ENCODE results near the gene CPNE4. TPM values are rescaled to one million over a fixed set of nuclear protein-coding genes. Genes with fewer than 3 reads are reported as not detected.

The CPNE4 gene
- total RNA-seq, 1 donor from 2014 or later: not detected

DNA sequence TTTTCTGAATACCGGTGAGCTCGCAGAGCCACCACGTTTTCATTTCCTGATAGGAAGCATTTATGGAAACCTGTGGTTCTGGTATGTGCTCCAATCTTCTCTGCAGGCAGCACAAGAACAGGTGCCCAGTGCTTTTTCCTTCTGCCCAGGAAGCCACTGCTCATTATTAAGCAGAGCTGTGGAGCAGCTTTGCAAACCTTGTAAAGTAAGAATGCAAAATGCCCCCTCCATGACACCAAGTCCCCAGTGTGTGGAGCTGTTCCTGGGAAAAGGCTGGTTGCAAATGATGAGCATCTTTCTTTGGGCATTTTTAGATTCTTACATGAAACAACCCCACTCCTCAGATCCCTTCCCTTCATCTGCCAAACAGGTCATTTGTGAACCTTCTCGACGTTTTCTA lies 466.4 kb downstream of the CPNE4 start:
- DNase-seq: no peak

DNA sequence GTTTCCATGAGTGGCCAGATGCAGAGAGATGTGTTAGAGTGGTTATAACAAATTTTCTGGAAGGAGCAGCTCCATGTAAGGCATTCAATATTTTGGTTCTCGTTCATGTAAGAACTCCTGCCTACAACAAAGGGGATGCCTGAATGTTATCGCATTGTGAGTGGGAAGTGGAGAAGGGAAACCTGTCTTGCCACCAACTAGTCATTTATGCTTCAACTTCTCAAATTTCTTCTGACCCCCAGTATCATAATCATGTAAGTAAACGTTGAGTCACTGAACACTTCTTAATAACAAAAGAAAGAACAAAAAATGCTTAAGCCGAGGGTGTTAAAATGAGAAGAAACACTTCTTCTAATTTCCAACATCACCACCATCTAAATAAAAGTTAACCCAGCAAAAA lies 470.0 kb downstream of the CPNE4 start:
- no peak for DNase-seq

DNA sequence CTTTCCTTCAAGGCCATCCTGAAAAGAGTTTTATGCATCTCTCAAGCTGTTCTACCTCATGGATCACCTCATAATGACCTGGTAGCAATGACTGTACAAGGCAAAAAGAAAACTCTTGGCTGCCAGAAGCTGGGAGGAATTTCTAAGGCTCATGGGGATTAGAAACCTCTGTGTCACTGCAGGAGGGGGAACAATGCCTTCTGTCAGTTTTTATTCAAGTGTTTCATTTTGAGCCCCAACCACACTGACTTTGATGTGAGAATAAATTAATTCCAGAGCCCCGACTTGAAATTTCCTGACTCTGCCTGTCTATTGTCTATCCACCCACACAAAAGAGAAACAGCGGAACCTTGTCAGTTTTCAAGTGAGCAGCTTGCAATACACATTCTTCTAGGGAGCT lies 473.3 kb downstream of the CPNE4 start:
- peak; percentile 37 for DNase-seq

DNA sequence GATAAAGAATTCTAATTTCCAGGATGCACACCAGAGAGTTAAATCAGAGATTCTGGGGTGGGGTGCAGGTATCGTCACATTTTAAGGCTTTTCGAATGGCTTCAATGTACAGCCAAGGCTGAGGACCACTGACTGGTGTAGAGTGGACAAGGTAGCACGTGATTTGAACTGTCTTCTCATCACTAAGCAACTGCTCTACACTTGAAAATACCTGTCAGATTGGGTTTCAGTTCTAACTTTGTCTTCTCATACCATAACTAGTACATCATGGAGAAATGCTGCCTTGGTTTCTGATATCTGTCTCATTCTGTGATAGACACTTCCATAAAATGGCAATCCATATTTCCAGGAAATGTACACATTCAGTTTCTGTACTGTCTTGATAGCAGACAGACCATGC lies 474.0 kb downstream of the CPNE4 start:
- DNase-seq: no peak

DNA sequence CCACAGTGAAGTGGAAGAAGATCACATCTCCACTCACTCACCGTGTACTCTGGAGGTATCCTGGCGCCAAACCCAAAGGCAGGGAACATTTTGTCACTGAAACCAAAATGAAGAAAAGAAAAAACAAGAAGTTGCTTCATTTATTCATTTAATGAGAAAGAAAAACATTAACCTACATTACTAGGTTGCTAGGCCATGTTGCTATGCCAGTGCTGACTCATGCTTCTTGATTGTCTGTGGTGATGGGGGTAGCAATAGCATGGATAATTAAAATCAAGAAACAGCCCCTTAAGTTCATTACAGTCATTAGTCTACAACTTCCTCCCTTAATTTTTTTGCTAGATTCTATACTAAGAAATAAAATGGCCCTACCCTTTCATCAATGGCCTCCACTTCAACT lies 479.4 kb downstream of the CPNE4 start:
- no peak for DNase-seq

DNA sequence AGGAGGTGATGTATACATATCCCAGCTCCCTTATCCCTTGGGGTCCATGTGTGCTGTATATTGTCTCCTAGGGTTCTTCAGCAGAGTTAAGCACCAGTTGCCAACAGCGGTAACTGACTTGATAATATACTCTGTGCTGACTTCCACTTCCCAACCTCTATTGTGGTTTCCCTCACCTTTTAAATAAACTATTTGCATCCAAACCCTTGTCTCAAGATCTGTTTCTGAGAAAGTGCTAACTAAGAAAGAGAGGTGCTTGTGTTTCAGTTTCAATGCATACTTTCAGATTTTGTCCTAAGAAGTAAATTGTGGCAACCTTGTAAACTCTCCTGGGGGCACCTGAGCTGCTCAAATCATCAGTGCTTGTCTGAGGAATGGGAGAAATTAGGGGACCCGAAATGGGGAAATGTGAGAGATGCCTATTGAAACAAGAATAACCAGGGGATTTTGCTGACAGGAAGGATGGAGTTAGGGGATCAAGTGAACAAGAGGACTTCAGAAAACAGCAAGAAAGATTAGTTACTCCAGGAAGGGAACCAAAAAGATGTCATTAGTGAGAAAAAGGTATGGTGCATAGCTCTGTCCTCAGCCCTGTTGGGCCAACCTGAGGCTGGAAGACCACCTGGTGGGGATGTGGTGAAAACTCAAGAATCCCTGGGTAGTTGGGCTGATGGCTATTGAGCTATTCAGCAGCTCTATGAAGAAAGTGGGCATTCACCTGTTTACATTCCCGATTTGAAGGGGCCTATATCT lies 481.1 kb downstream of the CPNE4 start:
- DNase-seq: no peak

DNA sequence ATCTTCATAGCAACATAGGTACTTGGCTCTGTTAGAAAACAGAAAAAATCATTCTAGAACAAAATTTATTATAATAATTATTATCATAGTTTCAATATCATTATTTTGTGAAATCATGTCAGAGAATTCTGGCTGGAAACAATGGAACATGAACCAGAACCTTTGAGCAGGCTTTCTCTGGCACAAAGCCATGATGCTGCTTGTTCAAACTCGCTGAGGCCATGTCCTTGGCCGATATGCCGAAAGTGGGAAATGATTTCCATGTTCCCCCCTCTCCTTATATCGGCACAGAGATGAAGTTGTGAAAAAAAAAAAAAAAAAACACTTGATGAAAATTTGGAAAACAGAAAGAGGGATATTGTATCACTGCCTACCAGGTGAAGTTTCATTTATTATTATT lies 483.1 kb downstream of the CPNE4 start:
- DNase-seq: no peak

DNA sequence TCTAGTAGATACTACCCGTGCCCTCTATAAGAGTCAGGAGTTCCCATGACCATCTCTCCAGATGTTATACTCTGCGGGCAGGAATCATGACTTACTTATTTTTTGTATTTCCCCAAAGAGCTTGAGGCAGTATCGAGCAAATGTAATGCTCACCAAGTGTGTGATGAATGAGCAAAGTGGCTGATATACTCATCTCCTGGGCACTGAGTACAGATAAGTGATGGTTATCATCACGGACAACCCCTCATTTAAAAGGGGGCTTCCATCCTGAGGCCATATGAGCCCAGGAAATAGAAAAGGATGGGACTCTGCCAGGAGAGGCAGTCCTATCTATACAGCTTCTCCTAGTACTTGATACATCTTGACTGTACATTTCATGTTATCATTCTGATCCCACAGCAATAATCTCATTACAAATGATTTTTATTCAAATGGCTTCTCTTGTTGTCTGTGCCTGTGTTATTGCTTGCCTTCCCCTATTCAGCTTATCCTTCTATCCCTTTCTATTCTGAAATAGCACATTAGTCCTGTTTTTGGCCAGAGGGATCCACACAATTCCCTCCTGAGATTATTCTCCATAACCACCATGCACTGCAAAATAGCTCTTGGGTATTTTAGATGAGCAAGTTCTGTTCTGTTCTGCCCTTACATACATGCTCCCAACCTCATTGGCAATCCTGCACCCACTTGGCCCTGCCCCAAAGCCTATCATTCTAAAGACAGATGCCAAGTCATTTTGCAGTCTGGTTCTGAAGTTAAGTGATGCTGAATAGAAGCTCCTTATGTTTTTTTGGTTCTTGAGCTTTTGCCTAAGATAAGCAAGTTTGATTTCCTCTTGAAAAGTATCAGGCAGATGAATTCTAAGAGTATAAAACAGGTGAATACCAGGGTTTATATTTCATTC lies 484.0 kb downstream of the CPNE4 start:
- no peak for DNase-seq

DNA sequence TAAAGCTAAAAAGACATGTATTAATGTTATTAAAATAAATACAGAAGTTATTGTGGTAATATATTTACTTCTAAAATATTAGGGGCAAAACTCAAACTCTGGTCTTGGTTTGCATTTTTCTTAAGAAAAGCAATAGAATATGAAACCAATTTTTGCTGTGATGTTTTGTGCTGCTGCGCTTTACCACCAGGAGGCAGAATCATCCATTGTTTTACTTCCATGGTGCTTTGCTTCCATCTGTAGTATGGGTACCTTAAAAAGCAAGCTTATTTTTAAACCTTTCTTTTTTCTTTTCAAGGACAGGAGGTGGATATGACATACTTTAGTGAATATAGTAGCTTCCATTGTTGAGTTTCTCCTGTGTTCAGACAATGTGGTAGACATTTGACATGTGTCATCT lies 485.5 kb downstream of the CPNE4 start:
- peak; percentile 7 for DNase-seq

DNA sequence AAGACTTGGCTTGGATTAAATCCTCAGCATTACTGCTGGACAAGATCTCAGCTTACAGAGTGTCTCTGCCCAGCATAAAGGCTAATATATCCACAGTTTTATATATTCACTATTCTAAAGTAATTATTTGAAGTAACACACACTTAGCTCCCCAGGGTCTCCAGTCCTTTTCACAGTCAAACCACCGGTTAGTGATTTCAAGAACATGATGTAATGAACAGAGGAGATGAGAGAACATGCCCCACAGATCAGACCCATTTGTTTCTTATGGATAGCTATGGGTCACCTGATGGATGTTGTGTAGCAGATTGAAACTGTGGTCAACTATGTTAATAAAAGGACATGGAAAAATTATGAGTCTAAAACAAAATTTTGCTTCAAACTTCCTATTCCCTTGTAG lies 487.2 kb downstream of the CPNE4 start:
- no peak for DNase-seq

DNA sequence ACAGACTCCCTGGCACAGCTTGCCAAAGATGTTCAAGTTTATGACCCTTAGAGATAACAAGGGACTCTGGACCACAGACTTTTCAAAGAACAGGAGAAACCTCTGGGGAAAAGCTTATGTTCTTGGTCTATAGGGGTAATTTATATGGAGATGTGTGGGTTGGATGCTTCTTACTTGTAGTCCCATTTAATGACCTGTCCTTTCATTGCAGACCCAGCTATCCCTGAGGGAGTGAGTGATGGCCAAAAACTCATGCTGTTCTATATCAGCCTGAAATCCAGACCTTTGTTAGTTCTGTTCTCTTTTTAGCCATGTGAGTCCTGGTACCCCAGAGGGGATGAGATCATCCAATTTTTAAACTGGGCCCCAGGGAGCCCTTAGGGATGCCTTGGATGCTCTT lies 488.4 kb downstream of the CPNE4 start:
- DNase-seq: no peak

DNA sequence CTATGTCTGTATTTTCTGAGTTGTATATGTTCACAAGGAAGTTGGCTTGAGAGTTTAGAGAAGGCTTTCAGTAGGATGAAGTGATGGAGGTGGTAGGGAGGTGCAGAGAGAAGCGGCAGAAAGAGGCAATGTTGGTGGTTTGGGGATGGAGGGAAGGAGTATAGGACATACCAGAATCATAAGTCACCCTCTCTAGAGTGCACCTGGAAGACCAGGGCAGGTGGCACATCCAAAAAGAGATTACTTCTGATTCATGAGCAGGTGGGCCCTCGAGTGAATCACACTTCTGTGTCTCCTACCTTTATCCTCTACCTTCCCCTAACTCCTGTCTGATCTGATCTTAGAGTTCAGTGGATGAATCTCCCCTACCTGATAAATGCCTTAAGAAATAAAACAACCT lies 490.3 kb downstream of the CPNE4 start:
- no peak for DNase-seq

DNA sequence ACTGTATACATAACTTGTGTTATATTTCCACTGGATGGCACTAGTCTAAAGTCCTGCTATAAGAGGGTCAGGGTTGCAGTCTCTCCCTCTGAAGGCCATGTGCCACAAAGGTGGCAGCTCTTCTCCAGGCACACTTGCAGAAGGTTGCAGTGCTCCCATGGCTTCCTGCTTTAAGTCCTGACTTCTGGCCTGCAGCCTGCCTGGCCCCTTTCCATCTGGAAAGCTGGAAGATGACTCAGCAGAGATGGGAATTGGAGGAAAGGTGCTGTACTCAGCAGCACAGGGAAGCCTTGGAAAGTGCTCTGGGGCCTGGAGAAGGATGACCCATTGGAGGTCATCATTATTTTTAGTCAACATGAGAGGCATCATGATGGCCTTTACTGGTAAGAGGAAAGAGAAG lies 491.1 kb downstream of the CPNE4 start:
- peak; percentile 78 for DNase-seq

DNA sequence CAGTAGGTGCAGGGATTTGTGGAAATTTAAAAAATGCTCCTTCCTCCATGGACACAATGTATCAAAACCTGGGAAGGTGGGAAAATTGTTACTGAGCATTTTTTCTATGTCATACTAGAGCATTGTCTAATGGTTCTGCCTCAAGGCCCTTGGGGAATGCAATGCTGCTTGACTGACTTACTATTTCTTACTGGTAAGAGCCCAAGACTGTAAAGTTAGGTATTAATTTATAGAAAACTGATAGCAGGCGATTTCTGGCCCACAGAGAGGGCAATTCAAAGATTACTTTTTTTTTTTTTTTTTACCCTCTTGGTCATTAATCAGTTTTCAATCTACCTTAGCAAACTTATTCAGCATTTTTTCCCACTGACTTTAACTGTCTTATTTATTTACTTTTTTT lies 493.5 kb downstream of the CPNE4 start:
- DNase-seq: no peak

DNA sequence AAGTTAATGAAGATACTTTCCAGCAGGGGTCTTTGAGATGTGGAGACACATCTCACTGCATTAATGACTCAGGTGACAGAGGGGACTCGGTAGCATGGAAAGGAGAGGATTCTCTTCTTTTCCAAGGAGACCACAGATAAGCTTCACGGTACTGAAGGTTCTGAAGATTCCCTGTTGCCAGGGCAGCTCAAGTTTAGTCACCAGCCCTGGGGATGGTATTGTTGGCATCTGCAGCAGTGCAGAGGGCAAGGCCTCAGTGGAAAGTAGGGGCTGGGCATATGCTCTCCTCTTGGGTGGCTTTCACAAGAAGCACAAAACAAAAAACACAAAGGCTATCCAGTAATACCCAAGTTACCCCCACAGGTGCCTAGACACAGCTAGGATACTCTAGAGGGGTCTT lies 494.0 kb downstream of the CPNE4 start:
- no peak for DNase-seq

DNA sequence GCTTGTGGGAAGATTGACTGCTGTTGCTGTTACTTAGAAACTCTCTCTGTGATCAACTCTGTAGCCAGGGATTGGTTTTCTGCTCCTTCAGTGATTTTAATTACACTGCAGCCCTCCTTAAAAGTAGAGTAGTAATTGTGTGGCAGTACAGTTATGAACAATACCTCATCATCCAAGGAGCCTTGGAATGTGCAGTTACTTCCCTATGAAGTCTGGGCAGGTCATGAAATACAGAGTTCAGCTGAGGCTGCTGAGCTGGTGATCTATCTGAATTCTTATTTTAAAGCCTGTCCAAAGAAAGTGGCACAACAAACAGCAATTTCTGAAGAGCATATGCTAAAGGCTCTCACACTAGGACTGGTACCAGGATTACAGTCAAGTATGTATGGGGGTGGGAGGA lies 494.7 kb downstream of the CPNE4 start:
- DNase-seq: no peak

DNA sequence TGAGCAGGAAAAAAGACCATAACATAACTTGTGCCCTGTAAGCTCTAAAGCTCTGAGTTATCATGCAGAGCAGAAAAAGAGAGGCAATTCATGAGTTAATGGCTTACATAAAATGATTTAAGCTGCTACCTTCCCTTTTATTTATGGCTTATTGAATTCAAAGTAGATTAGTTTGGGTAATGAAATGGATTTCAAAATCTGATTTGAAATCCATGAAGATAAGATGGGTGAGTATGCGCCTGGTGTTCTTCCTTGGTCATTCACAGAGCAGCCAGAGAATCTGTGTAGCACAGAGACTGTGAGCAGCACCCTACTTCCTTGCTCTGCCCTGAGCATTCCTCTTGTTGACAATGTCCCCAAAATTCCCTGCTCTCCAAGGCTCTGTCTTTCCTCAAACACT lies 495.8 kb downstream of the CPNE4 start:
- no peak for DNase-seq

DNA sequence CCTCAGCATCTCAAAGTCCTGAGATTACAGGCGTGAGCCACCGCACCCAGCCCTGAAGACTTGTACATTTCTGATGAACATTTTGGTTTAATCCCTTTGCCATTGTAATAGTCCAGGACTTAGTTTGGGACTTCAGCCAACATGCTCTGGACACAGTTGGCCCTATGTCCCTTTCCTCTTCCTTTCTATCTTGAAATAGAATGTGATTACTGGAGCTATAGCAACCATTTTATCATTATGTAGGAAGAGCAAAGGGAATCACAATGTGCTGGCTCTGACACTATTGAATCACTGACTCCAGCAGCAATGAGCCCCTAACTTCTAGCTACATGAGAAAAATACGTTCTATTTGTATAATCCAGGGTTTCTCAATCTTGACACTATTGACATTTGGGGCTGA lies 497.3 kb downstream of the CPNE4 start:
- no peak for DNase-seq

DNA sequence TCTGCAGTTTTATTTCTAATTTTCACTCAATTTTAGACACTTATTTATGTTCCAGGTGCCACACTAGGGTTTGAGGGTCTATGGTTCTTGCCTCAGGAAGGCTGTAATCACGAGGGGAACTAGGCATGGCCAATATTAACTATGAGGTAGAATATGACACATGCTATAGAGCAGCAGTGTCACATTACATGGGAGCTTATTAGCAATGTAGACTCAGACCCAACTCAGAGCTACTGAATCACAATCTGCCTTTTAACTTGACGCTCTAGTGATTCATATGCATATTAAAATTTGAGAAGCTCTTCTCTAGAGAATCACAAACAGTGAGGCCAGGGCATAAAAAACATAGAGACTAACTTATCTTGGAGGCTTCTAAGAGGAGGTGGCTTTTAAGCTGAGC lies 499.2 kb downstream of the CPNE4 start:
- DNase-seq: no peak

DNA sequence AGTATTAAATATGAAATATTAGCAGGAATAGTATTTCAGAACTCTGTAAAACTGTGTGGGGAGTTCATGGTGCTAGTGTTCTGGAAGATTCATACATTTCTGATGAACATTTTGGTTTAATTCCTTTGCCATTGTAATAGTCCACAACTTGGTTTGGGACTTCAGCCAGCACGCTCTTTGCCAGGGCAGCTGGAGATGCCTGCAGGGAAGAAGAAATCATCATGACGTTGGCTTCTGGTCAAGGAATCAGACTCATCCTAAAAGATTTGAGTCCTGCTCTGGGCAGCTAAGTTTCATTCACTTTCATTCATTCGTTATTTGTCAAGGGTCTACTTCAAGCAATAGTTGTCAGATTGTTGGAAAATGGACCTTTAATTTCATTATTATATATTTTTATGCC lies 499.7 kb downstream of the CPNE4 start:
- DNase-seq: no peak

DNA sequence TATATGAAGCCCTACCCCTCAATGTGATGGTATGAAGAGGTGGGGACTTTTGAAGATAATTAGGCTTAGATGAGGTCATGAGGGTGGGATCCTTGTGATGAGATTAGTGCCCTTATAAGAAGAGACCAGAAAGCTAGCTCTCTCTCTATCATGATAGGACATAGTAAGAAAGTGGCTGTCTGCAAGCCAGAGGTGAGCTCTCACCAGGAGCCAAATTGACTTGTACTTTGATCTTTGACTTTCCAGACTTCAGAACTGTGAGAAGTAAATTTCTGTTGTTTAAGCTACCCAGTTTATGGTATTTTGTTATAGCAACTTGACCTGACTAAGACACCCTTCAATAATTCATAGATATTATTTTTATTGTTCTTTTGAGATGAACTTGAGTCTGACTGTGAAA lies 502.2 kb downstream of the CPNE4 start:
- no peak for DNase-seq

DNA sequence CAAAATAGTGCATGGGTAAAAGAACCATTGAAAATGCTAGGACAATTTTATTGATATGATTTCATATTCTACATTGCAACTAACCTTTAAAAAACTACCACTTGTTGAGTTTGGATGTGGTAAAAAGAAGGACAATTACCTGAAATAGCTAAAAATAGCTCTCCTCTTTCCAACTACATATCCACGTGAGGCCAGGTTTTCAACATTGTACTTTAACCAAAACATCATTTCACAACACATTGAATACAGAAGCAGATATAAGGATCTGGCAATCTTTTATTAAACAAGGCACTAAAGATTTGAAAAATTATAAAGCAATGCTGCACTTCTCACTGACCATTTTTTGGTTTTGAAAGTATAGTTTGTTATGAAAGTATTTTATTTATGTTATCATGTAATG lies 504.0 kb downstream of the CPNE4 start:
- DNase-seq: no peak

DNA sequence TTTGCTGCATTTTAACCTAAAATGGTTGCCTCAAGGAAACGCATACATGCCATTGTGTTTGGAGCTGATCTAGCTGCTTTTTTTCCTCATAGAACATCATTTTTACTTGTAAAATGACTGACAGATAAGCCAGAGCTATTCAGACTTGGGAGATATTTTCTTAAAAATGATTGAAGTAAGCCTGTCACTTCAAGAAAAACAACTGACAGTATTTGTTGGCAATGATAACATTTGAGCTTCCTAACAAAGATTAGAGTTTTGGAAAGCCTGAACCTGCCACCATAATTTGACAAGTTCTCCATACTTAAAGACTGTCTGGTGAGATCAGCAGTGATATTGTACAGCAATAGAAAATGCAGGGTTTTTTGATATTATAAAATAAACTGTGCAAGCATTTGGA lies 504.4 kb downstream of the CPNE4 start:
- no peak for DNase-seq

DNA sequence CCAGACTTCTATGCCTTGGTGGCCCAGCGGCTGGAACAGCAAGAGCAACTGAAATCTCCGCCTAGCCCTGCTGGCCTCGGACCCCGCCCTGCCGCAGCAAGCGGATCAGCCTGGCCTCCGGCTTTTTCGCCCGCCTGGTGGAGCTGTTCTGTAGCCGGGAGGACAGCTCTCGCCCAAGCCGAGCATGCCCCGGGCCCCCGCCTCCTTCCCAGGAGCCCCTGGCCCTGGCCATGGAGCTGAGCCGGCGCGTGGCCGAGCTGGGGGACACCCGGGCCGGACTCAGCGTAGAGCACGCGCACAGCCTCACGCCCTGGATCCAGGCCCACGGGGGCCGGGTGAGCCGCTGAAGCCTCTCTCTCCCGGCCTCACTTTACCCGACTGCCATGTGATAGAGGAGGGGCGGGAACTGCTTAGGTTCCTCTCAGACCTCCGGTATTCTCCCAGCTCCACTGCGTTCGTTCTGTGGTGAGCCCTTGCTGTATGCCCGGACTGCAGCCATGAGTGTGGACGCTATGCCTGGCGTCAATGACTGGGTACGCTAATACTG lies 507.9 kb downstream of the CPNE4 start:
- DNase-seq: peak; percentile 59
